SU-DHL-6 (cell line): ENCODE measurements around the gene DNMBP.
A peak's percentile ranks its signal among the peaks of the same experiment; 100 is the strongest.

Experiments
- H2AFZ ChIP-seq: fragments of 200-600 bp; sonication (generic); 2 replicates; pipeline ENCODE4 v1.6.1; 2014; ENCODE audit warnings: low read depth, mild to moderate bottlenecking, moderate library complexity, mixed read lengths, antibody characterized with exemption, low read length; ENCODE audit not compliant: severe bottlenecking
- H3F3A ChIP-seq: fragments of 200-600 bp; shearing (Covaris generic); 2 replicates; pipeline ENCODE4 v1.6.0; 2016; ENCODE audit warnings: antibody characterized with exemption, mild to moderate bottlenecking; ENCODE audit not compliant: insufficient read depth
- H3K27ac ChIP-seq: fragments of 200-600 bp; sonication (generic); 2 replicates; pipeline ENCODE4 v1.5.1; 2016; ENCODE audit warnings: low read depth, mild to moderate bottlenecking, low read length, moderate library complexity, mixed read lengths
- H3K27me3 ChIP-seq: fragments of 200-600 bp; sonication (generic), shearing (Covaris generic); 2 replicates; pipeline ENCODE4 v1.6.0; 2014; ENCODE audit warnings: mild to moderate bottlenecking, low read length
- H3K36me3 ChIP-seq: fragments of 200-600 bp; sonication (generic); 2 replicates; pipeline ENCODE4 v1.6.1; 2014; ENCODE audit warnings: mild to moderate bottlenecking, low read length, mixed read lengths
- H3K4me2 ChIP-seq: fragments of 300-600, 200-600 bp; shearing (Covaris generic), sonication (generic); 2 replicates; pipeline ENCODE4 v1.6.0; 2014; ENCODE audit warnings: low read length, low read depth, mild to moderate bottlenecking; ENCODE audit not compliant: poor library complexity, severe bottlenecking
- H3K4me3 ChIP-seq: fragments of 200-600 bp; sonication (generic); 2 replicates; pipeline ENCODE4 v1.5.1; 2014; ENCODE audit warnings: antibody characterized with exemption, low read length, mild to moderate bottlenecking, mixed read lengths; ENCODE audit not compliant: insufficient read depth, poor library complexity, severe bottlenecking
- H3K79me2 ChIP-seq: fragments of 200-600 bp; sonication (generic); 2 replicates; pipeline ENCODE4 v1.6.1; 2014; ENCODE audit warnings: mild to moderate bottlenecking, low read length, moderate library complexity; ENCODE audit not compliant: insufficient read depth
- H3K9ac ChIP-seq: fragments of 200-600 bp; sonication (generic); 2 replicates; pipeline ENCODE4 v1.7.0; 2014; ENCODE audit warnings: mild to moderate bottlenecking, low read length
- H3K9me2 ChIP-seq: fragments of 200-600 bp; sonication (generic); replicated peaks from 2 replicates; pipeline ENCODE4 v1.6.1; 2014; ENCODE audit warnings: low read length; ENCODE audit not compliant: insufficient read depth
- H3K9me3 ChIP-seq: fragments of 200-600 bp; sonication (generic); 2 replicates; pipeline ENCODE4 v1.6.1; 2014; ENCODE audit warnings: low read length, mixed read lengths; ENCODE audit not compliant: insufficient read depth
- H4K20me1 ChIP-seq: fragments of 200-600 bp; sonication (generic); 2 replicates; pipeline ENCODE4 v1.6.1; 2014; ENCODE audit warnings: low read depth, mild to moderate bottlenecking, antibody characterized with exemption, low read length, moderate library complexity, mixed read lengths
- EZH2phosphoT487 ChIP-seq: fragments of 200-600 bp; sonication (generic), shearing (Covaris generic); conservative IDR thresholded peaks from 2 replicates; pipeline ENCODE4 v1.6.1; 2018; ENCODE audit warnings: mild to moderate bottlenecking, antibody characterized with exemption, low read length, moderate library complexity, mixed read lengths
- TF ChIP-seq, protein P1 (sequence below): fragments of 200-600 bp; sonication (generic); IDR thresholded peaks from one replicate; pipeline ENCODE4 v1.5.1; 2017; ENCODE audit warnings: antibody characterized with exemption, mild to moderate bottlenecking, low read length, moderate library complexity; ENCODE audit not compliant: insufficient read depth, poor library complexity, severe bottlenecking

The DNMBP gene

DNA sequence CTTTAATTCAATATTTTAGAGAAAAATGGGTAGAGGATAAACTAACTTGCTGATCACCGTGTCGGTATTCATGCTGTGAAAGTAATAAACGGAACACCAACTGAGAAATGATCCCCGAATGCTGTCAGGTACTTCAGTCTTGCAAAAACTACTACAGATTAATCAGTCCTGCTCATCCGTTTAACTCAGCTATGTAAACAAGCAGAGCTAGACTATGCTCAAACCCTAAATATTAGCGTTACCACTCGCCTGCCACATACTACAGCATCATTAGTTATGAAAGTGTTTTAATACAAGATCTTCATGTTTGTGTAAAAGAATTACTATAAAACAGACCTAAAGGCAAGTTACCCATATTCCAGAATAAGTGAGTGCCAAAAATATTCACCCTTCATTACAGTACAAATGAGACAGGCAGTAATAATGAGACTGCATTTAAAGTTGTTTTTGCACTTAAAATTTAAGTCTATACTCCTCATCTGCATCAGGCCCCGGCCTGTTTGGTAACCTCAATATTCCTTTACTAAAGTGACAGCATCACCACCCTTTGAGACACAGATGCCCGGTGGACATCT lies 952 bp downstream of the DNMBP start:
- H2AFZ ChIP-seq, result peak overlapping the region; percentile 87
- no peak overlapping the region for H3K27ac ChIP-seq
- H3K9me2 ChIP-seq, result no peaks in the 10 kb centered on the region
- peak overlapping the region; percentile 65 for H3K9ac ChIP-seq
- H3K9me3 ChIP-seq, result no peaks in the 10 kb centered on the region
- peaks cover 4% of the 10 kb centered on the region for H3F3A ChIP-seq
- no peaks in the 10 kb centered on the region for H3K36me3 ChIP-seq
- no peaks in the 10 kb centered on the region for H3K27me3 ChIP-seq
- H3K4me2 ChIP-seq, result peak overlapping the region; percentile 78
- H4K20me1 ChIP-seq, result no peaks in the 10 kb centered on the region
- H3K79me2 ChIP-seq, result no peaks in the 10 kb centered on the region
- TF ChIP-seq, protein P1, sequence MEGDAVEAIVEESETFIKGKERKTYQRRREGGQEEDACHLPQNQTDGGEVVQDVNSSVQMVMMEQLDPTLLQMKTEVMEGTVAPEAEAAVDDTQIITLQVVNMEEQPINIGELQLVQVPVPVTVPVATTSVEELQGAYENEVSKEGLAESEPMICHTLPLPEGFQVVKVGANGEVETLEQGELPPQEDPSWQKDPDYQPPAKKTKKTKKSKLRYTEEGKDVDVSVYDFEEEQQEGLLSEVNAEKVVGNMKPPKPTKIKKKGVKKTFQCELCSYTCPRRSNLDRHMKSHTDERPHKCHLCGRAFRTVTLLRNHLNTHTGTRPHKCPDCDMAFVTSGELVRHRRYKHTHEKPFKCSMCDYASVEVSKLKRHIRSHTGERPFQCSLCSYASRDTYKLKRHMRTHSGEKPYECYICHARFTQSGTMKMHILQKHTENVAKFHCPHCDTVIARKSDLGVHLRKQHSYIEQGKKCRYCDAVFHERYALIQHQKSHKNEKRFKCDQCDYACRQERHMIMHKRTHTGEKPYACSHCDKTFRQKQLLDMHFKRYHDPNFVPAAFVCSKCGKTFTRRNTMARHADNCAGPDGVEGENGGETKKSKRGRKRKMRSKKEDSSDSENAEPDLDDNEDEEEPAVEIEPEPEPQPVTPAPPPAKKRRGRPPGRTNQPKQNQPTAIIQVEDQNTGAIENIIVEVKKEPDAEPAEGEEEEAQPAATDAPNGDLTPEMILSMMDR, result no peak
- TF ChIP-seq EZH2phosphoT487, result no peak
- H3K4me3 ChIP-seq, result peak overlapping the region; percentile 68

DNA sequence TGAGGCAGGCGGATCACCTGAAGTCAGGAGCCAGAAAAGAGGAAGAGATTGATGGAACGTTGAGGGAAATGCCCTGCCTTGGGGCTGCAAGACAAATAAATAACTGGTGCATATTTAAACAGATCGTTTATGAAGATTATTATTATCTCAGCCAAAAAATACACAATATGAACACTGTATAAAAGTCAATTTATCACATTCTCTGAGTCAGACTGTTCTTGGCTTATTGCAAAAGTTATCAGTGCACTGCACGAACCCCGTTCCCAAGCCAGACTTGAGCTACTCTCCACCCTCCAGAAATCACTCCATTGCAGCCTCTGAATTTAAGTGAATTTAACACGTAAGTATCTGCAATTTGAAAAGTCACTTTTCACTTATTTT lies 1.6 kb downstream of the DNMBP start:
- H3K4me3 ChIP-seq, result no peak overlapping the region

DNA sequence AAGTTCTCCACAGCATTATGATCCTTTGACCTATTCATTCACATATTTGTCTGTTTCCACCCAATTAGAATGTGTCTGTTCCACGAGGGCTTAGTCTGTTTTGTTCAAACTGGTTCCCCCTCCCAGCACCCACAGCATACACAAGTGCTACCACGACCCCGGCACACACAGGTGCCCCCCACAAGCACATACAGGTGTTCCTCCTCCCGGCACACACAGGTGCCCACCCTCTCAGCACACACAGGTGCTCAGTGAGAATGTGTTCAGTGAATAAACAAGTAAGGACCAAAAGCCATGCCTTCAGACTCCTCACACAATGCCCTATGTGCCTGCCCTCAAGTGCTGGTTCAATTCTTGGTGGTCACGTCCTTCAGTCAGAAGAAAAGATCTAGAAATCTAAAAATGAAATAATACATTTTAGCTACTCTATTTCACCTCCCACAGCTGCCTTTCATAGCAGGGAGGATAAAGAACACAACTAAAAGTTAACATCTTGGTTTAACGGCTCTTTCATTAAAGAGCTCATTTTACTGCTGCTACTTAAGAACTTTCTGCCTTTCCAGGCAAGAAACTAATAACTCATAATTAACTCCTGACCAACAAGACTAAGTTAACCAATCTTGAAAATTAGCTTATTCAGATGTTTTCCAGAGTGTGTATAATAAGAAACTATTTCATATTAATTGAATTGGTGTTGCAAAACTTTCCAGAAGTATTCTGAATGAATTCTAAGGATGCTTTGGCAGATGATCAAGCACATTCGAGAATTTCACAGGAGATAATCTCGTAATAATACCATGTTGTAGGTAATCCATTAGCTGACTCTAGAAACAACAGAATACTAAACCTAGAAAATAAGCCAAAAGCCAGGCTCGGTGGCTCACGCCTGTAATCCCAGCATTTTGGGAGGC lies 2.3 kb downstream of the DNMBP start:
- no peaks in the 10 kb centered on the region for H3K9me3 ChIP-seq
- no peak overlapping the region for H3K4me2 ChIP-seq
- TF ChIP-seq, protein P1, result no peak
- TF ChIP-seq EZH2phosphoT487, result no peak
- no peaks in the 10 kb centered on the region for H3K9me2 ChIP-seq
- H4K20me1 ChIP-seq, result no peaks in the 10 kb centered on the region
- no peak overlapping the region for H3K27ac ChIP-seq
- H3F3A ChIP-seq, result no peaks in the 10 kb centered on the region
- H3K79me2 ChIP-seq, result peaks cover 3% of the 10 kb centered on the region; the same call in 1 of the 2 replicates
- no peak overlapping the region for H2AFZ ChIP-seq
- no peak overlapping the region for H3K4me3 ChIP-seq
- H3K9ac ChIP-seq, result no peak overlapping the region
- no peaks in the 10 kb centered on the region for H3K27me3 ChIP-seq
- no peaks in the 10 kb centered on the region for H3K36me3 ChIP-seq

More for the DNA sequence above, 1.6 kb downstream of the DNMBP start:
- H2AFZ ChIP-seq, result no peak overlapping the region
- H4K20me1 ChIP-seq, result no peaks in the 10 kb centered on the region
- H3F3A ChIP-seq, result no peaks in the 10 kb centered on the region
- no peaks in the 10 kb centered on the region for H3K36me3 ChIP-seq
- H3K9me3 ChIP-seq, result no peaks in the 10 kb centered on the region
- peak overlapping the region; percentile 78 for H3K4me2 ChIP-seq
- TF ChIP-seq, protein P1, result no peak
- no peak for TF ChIP-seq EZH2phosphoT487
- H3K9me2 ChIP-seq, result no peaks in the 10 kb centered on the region
- no peak overlapping the region for H3K27ac ChIP-seq
- H3K9ac ChIP-seq, result no peak overlapping the region
- H3K27me3 ChIP-seq, result no peaks in the 10 kb centered on the region
- H3K79me2 ChIP-seq, result no peaks in the 10 kb centered on the region
